Activated T-helper 1 cell treated with anti-CD3 and anti-CD28 coated beads, Interleukin-2, amount 50 U/mL, for 16 hours (primary cell): ENCODE measurements around the gene KLF16.
A peak's percentile ranks its signal among the peaks of the same experiment; 100 is the strongest.
"Not testable (repeated sequence)": the region's sequence is repeated elsewhere in the genome, so short reads cannot be mapped to it uniquely, and the experiment has no call there.

Experiments used
- DNase-seq, 2 donors: peaks; one replicate each; pipeline ENCODE4 v3.0.0-alpha.2; 2020; ENCODE audit warnings: low read depth in 1 of 2, low spot score in 1 of 2

KLF16 gene

GRCh38 chr19:1884719-1885334 is 21.4 kb upstream of the KLF16 start:
- DNase-seq: no peak

GRCh38 chr19:1884291-1884718 is 20.9 kb upstream of the KLF16 start:
- peak in 1 of 2 donors; percentile 49 for DNase-seq

GRCh38 chr19:1883784-1884183 is 20.4 kb upstream of the KLF16 start:
- no peak for DNase-seq

- no peak for DNase-seq
Measured at GRCh38 chr19:1882786-1883692, 19.7 kb upstream of the KLF16 start.

- peak; percentile 39 to 57 for DNase-seq
Measured at GRCh38 chr19:1882089-1882785, 18.9 kb upstream of the KLF16 start.

- DNase-seq: not testable (repeated sequence)
Measured at GRCh38 chr19:1881393-1882088, 18.2 kb upstream of the KLF16 start.

GRCh38 chr19:1880611-1881392 is 17.4 kb upstream of the KLF16 start:
- DNase-seq: no peak

- not testable (repeated sequence) for DNase-seq
Measured at GRCh38 chr19:1879982-1880381, 16.6 kb upstream of the KLF16 start.

- DNase-seq: not testable (repeated sequence)
Measured at GRCh38 chr19:1878583-1878982, 15.2 kb upstream of the KLF16 start.

- DNase-seq: not testable (repeated sequence)
Measured at GRCh38 chr19:1877280-1877660, 13.9 kb upstream of the KLF16 start.

- not testable (repeated sequence) for DNase-seq
Measured at GRCh38 chr19:1876496-1877279, 13.3 kb upstream of the KLF16 start.

GRCh38 chr19:1875646-1876495 is 12.5 kb upstream of the KLF16 start:
- DNase-seq: peak; percentile 71 to 84

- DNase-seq: not testable (repeated sequence)
Measured at GRCh38 chr19:1875265-1875645, 11.9 kb upstream of the KLF16 start.

GRCh38 chr19:1874554-1875185 is 11.3 kb upstream of the KLF16 start:
- no peak for DNase-seq

GRCh38 chr19:1873524-1874473 is 10.4 kb upstream of the KLF16 start:
- no peak for DNase-seq

- no peak for DNase-seq
Measured at GRCh38 chr19:1872807-1873523, 9.6 kb upstream of the KLF16 start.
